ENCODE measurements around the gene CKM. TPM values are rescaled to one million over a fixed set of nuclear protein-coding genes. Genes with fewer than 3 reads are reported as not detected.

Gene CKM
- total RNA-seq, 2 donors from 2014 or later = 2.7 to 3.7 TPM

DNA sequence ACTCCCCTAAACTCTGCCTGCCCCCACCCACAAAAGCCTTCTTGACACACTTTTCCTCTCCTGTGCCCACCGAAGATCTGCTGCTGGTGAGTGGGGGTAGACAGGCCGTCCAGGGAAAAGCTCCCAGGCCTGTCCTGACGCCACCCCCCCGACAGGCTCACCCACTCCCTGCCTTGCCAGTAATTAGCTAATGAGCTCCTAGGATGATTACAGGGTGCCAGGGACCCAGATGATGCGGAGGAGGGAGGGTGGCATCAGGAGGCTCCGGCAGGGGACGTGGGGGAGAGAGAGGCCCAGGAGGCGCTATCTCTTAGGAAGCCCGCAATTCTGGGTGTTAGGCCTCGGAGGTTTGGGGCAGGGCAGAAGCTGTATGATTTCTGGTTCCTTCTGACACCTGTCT, 44.6 kb downstream of the CKM start:
- Mint-ChIP-seq H3K27ac (no peak overlapping the region), H3K27me3 (ENCODE audit: insufficient read depth) (no peaks in the 10 kb centered on the region), H3K36me3 (ENCODE audit: low read depth) (peaks cover 65% of the 10 kb centered on the region), H3K4me3 (no peak overlapping the region), H3K4me1 (no peaks in the 10 kb centered on the region), H3K9me3 (peaks cover 4% of the 10 kb centered on the region)
- Histone ChIP-seq H3K36me3 (ENCODE audit: control insufficient read depth, insufficient read depth, low read length) (peaks cover 51% of the 10 kb centered on the region), H3K4me1 (ENCODE audit: control insufficient read depth, insufficient read depth, low read length) (no peaks in the 10 kb centered on the region), H3K9ac (ENCODE audit: extremely low read depth, low read length, poor library complexity, severe bottlenecking) (no peak overlapping the region), H3K9me3 (ENCODE audit: control insufficient read depth, low read length) (no peaks in the 10 kb centered on the region), H3K4me3 (ENCODE audit: low read length) (no peak overlapping the region), H3K27me3 (ENCODE audit: control insufficient read depth, insufficient read depth, low read length, poor library complexity, severe bottlenecking) (no peaks in the 10 kb centered on the region), H3K27ac (ENCODE audit: low read depth, low read length) (no peak overlapping the region)
- 91% methylated on average over 5 to 10 of the region's 10 CpGs for WGBS, 2 experiments (ENCODE audit: insufficient coverage in 1 of 2, insufficient read length in 1 of 2)
- TF ChIP-seq, protein P1, sequence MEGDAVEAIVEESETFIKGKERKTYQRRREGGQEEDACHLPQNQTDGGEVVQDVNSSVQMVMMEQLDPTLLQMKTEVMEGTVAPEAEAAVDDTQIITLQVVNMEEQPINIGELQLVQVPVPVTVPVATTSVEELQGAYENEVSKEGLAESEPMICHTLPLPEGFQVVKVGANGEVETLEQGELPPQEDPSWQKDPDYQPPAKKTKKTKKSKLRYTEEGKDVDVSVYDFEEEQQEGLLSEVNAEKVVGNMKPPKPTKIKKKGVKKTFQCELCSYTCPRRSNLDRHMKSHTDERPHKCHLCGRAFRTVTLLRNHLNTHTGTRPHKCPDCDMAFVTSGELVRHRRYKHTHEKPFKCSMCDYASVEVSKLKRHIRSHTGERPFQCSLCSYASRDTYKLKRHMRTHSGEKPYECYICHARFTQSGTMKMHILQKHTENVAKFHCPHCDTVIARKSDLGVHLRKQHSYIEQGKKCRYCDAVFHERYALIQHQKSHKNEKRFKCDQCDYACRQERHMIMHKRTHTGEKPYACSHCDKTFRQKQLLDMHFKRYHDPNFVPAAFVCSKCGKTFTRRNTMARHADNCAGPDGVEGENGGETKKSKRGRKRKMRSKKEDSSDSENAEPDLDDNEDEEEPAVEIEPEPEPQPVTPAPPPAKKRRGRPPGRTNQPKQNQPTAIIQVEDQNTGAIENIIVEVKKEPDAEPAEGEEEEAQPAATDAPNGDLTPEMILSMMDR (conservative IDR thresholded peaks at IDR 0.05) = no peak
- no peak for DNase-seq

DNA sequence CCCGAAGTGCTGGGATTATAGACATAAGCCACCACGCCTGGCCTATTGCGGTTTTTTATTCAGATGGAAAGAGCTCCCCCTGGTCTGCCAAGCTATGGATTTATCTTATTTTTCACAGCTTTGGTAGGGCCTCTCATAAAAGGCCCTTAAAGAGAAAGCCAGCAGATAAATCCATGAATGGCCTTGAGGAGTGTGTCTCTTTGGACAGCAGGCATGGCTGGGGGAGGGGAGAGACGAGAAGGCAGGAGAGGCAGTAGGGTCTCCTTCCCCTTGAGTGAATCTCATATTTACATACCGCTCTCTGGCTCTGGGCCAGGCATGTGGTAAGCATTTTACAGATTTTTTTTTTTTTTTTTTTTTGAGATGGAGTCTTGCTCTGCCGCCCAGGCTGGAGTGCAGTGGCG, 46.4 kb downstream of the CKM start:
- H3K4me3 ChIP-seq (ENCODE audit: low read length) = no peak overlapping the region
- H3K27ac Mint-ChIP-seq = no peak overlapping the region
- TF ChIP-seq, protein P1 (conservative IDR thresholded peaks at IDR 0.05) = no peak
- H3K4me1 Mint-ChIP-seq = no peaks in the 10 kb centered on the region
- DNase-seq = no peak
- H3K27me3 ChIP-seq (ENCODE audit: control insufficient read depth, insufficient read depth, low read length, poor library complexity, severe bottlenecking) = no peaks in the 10 kb centered on the region
- no peaks in the 10 kb centered on the region for H3K4me1 ChIP-seq (ENCODE audit: control insufficient read depth, insufficient read depth, low read length)
- 94 to 100% methylated on average over 3 to 7 of the region's 7 CpGs for WGBS, 2 experiments (ENCODE audit: insufficient coverage in 1 of 2, insufficient read length in 1 of 2)
- no peak overlapping the region for H3K9ac ChIP-seq (ENCODE audit: extremely low read depth, low read length, poor library complexity, severe bottlenecking)
- no peak overlapping the region for H3K4me3 Mint-ChIP-seq
- H3K27ac ChIP-seq (ENCODE audit: low read depth, low read length) = no peak overlapping the region
- no peaks in the 10 kb centered on the region for H3K27me3 Mint-ChIP-seq (ENCODE audit: insufficient read depth)
- peaks cover 61% of the 10 kb centered on the region for H3K36me3 Mint-ChIP-seq (ENCODE audit: low read depth)
- H3K9me3 ChIP-seq (ENCODE audit: control insufficient read depth, low read length) = no peaks in the 10 kb centered on the region
- no peaks in the 10 kb centered on the region for H3K9me3 Mint-ChIP-seq
- H3K36me3 ChIP-seq (ENCODE audit: control insufficient read depth, insufficient read depth, low read length) = peaks cover 49% of the 10 kb centered on the region

DNA sequence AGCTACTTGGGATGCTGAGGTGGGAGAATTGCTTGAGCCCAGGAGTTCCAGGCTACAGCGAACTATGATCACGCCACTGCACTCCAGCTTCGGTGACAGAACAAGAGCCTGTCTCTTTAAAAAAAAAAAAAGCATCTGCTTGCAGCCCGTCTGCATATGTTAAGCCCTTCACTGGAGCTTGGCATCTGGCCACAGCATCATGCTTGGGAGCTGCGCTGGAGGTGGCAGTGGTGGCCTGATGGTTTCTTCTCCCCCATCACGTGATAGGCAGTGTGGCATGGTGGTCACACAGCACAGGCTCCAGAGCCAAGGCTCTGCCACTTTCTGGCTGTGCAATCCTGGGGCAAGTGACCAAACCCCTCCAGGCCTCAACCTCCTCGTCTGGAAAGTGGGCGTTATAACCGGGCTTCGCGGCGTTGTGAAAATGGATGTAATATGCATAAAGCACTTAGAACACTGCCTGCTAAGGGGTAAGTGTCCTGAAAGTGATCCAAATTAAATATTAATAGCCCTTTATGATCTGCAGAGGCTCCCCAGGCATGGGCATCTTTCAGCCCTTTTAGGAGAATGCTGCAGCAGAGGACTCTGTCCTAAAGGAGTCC, 47.2 kb downstream of the CKM start:
- H3K4me1 Mint-ChIP-seq = no peaks in the 10 kb centered on the region
- peaks cover 48% of the 10 kb centered on the region for H3K36me3 ChIP-seq (ENCODE audit: control insufficient read depth, insufficient read depth, low read length)
- no peak overlapping the region for H3K9ac ChIP-seq (ENCODE audit: extremely low read depth, low read length, poor library complexity, severe bottlenecking)
- H3K4me3 Mint-ChIP-seq = no peak overlapping the region
- TF ChIP-seq, protein P1 (conservative IDR thresholded peaks at IDR 0.05) = no peak
- WGBS, 2 experiments (ENCODE audit: insufficient coverage in 1 of 2, insufficient read length in 1 of 2) = 94% methylated on average over 4 to 12 of the region's 12 CpGs
- H3K27ac Mint-ChIP-seq = no peak overlapping the region
- no peaks in the 10 kb centered on the region for H3K9me3 ChIP-seq (ENCODE audit: control insufficient read depth, low read length)
- H3K9me3 Mint-ChIP-seq = no peaks in the 10 kb centered on the region
- peaks cover 63% of the 10 kb centered on the region for H3K36me3 Mint-ChIP-seq (ENCODE audit: low read depth)
- no peaks in the 10 kb centered on the region for H3K27me3 ChIP-seq (ENCODE audit: control insufficient read depth, insufficient read depth, low read length, poor library complexity, severe bottlenecking)
- no peak overlapping the region for H3K4me3 ChIP-seq (ENCODE audit: low read length)
- no peaks in the 10 kb centered on the region for H3K4me1 ChIP-seq (ENCODE audit: control insufficient read depth, insufficient read depth, low read length)
- no peaks in the 10 kb centered on the region for H3K27me3 Mint-ChIP-seq (ENCODE audit: insufficient read depth)
- H3K27ac ChIP-seq (ENCODE audit: low read depth, low read length) = no peak overlapping the region
- no peak for DNase-seq
